ENCODE measurements around the gene IGSF9.

GRCh38 chr1:159970932-159971342, 25.5 kb upstream of the IGSF9 start:
- TF ChIP-seq EZH2 (IDR thresholded peaks at IDR 0.05; ENCODE audit: insufficient read depth, poor library complexity, severe bottlenecking) (no peak), EZH2phosphoT487 (IDR thresholded peaks at IDR 0.05; ENCODE audit: insufficient read depth, low read depth) (no peak)
